HG03025 (cell line): Measurements from ENCODE around the gene ATL1.
A peak's percentile ranks its signal among the peaks of the same experiment; 100 is the strongest.
"Not testable (repeated sequence)": the region's sequence is repeated elsewhere in the genome, so short reads cannot be mapped to it uniquely, and the experiment has no call there.

Source experiments
- ATAC-seq: cut with Tn5 transposase; IDR thresholded peaks from one replicate; pipeline ENCODE4 v1.9.1; 2021; ENCODE audit warnings: mild to moderate bottlenecking, moderate library complexity; ENCODE audit not compliant: unreplicated experiment, low FRiP score

Gene ATL1

DNA sequence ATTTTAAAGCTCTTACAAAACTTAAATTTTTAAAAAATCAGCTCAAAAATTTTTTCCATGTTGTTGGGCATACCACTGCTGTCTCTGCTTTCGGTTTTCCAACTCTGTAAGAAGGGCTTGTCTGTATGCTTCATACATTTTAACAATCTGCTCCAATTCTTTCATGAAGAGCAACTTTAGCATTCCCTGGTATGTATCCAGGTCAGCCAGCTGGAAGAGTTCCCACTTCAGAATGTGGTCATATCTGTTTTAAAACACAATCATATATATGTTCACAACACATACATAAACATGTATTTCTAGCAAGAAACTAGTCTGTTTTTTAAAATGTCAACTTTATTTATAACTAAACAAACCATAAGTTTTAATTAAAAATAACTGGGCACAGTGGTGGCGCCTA, 75.2 kb downstream of the ATL1 start:
- ATAC-seq = no peak

DNA sequence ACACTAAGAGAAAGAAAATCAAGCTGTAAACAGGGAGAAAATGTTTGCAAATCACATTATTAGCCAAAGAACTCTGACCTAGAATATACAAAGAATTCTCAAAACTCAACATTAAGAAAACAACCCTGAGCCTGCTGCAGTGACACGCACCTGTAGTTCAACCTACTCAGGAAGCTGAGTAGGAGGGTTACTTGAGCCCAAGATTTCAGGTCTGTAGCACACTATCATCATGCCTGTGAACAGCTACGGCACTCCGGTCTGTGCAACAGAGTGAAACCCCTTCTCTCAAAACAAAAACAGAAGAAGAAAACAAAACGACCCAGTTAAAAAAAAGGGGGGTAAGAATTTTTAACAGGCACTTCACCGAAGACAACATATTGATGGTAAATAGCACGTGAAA, 87.3 kb downstream of the ATL1 start:
- ATAC-seq = peak; percentile 91

DNA sequence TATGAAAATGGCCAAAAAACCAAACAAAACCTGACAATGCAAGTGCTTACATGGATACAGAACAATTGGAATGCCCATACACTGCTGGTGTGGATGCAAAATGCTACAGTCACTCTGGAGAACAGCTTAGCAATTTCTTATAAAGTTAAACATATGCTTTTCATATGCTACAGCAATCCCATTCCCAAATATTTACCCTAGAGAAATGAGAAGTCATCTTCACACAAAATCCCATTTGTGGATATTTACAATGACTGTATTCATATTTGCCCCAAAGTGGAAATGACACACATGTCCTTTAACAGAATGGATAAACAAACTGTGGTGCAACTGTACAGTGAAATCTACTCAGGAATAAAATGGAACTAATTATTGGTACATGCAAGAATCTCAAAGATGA, 87.8 kb downstream of the ATL1 start:
- ATAC-seq = no peak

GRCh38 chr14:50649691-50650090, 89.7 kb downstream of the ATL1 start:
- ATAC-seq = no peak

DNA sequence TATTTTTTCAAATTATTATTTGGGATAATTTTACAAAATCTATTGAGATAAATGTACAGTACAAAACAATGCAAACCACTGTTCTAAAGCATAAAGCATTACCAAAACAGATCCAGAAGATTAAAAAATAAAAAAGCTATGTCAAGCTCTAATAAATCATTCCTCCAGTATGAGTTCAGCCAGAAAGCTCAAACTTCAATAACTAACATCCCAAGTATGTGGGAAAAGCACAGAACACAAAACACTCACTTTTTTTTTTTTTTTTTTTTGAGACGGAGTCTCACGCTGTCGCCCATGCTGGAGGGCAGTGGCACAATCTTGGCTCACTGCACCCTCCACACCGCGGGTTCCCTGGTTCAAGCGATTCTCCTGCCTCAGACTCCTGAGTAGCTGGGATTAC, 96.8 kb downstream of the ATL1 start:
- ATAC-seq = no peak

DNA sequence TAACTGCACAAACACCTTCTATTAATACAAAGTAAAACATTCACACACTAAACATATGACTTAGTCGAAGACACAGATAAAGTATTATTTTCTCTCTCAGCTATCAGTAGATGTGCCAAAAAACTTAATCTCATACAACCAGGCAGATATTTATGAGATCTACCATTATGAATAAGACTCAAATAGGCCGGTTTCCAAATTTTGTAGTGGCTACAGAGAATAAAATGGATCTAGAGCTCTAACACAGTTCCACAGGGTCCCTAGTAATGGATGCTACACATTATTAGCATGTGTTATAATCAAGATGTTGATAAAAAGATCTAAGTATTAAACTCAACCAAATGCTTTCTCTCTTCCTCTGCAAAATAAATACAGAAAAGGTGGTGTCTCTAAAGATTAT, 97.8 kb downstream of the ATL1 start:
- no peak for ATAC-seq

DNA sequence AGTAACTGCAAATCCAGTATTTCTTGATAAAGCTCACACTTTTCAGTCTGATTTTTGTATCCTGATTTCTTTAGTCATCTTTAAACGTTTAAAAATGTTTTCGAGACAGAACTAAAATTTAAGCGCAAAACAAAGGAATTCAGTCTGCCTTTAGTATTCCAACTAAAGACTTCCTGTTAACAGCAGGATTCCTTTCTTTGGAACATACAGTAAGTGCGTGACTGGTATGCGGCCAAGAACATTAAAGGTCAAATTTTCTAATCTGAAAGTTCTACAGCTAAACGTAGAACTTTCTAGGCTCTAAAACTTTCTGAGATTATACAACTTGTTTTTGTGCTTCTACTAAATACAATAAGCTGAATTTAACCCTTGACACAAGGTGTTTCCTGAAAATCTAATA, 98.3 kb downstream of the ATL1 start:
- ATAC-seq = no peak

DNA sequence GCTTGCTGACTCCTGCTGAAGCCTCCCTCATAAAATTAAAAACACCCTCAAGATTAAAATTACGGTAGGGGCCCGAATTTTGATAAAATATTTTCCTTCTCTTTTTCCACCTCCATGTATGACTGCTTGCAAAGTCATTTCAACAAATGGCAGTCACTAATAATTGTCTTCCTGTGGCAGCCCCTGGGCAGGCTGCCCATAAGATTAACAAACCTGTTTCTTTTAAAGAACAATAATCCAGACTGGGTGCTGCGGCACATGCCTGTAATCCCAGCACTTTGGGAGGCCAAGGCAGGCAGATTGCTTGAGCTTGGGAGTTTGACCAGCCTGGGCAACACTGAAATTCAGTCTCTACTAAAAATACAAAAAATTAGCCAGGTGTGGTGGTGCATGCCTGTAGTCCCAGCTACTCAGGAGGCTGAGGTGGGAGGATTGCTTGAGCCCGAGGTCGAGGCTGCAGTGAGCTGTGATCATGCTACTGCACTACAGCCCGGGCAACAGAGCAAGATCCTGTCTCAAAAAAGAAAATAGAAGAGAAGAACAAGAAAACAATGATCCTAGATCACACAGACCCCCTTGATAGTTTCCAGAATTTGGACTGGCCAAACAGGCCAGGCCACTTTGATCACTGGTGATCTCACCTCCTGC, 99.5 kb downstream of the ATL1 start:
- ATAC-seq = no peak

DNA sequence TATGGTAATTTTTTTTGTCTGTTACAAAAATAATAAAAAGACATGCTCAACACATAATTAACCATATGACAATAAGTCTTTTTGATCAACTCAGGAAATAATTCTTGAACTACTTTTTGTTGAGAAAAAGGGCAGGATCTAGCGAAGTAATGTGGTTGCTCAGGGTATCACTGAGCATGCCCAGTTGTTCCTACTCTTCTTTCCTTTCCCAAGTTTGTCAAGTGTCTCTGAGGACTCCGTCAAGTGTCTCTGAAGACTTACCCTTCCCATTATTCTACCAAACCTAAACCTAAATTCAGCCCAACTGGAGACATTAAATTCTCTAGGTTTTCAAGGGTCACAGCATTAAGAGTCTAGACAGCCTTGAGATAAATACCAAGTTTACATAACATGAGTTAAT, 104.6 kb downstream of the ATL1 start:
- ATAC-seq = not testable (repeated sequence)

- not testable (repeated sequence) for ATAC-seq
Measured at GRCh38 chr14:50665300-50665699, 105.4 kb downstream of the ATL1 start.

DNA sequence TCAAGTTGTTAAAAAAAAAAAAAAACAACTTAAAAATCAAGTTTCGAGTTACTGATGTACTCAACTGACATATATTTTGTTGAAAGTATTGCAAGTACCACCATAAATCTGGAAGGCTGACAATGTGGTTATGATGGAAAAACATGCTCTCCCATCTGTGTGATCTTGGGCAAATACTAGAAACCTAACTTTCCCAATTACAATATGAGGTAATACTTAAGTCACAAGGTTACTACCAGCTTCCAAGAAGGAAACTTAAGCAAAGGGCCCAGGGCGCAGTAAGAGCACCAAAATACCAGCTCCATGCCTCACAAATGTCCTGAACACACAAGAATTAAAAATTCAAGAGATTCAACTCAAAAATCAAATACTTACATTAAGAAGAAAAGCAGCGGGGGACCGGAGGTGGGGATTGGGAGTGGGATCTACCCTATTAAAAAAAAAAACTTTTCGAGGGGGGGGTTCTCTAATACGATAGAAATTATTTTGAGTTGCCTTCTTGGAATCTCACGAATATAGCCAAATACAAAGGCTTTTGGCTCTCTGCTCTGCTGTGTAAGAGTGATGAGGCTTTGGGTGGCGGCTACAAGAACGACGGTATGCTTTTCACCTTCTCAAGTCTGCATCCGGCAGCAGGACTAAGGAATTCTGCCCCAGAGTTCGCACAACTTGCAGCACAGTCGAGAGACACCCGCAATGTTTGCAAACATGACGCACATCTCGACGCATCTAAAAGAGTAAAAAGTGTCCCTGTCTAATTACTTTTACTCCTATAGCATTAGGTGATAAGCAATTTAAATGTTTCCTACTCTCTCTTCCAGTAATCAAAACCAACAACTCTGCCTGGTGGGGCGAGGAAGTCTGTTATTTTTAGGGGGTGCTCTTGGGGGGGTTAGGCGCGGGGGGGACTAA, 107.1 kb downstream of the ATL1 start:
- ATAC-seq = no peak

GRCh38 chr14:50667684-50667995, 107.7 kb downstream of the ATL1 start:
- peak; percentile 42 for ATAC-seq

DNA sequence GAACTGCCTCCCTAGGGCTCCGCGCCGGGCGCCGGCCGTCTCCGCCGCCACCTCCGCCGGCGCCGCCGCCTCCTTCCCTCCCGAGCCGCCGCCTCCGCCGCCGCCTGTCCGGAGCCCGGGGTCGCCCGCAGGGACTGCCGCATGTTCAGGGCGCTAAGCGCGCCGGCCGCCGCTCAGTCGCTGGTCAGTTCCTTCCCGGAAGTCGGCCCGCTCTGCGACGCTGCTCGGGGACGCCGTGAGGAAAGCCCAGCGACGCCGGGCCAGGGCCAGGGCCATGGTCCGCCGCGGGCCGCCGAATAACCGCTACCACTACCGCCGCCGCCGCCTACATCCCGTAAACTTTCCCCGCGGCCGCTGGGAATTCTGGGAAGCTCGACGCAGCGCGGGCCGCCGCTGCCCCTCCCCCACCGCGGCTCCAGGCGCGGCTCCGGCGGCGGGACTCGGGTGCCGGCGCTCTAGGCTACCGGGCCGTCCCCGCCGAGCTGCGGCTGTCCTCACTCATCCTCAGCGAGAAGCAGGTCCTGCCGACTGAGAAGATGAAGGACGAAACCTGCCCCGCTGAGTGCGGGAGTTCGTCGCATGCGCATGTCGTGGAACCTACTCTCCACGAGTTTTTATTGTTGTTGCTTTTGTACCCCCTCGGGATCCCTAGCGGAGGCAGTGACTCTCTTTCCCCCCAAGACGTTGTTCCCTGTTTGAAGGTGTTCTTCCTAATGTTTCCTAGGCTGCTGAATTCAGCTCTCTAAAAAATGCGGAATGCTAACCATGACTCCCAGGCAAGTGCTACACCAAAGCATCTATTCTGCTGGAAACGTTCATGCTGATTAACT, 108.3 kb downstream of the ATL1 start, which contains the start of gene SAV1:
Gene SAV1 (minus strand): TSS at position 311 of the 830 bp plus-strand sequence. CDS start 339 bp downstream, outside the sequence.
- ATAC-seq = peak; percentile 57

DNA sequence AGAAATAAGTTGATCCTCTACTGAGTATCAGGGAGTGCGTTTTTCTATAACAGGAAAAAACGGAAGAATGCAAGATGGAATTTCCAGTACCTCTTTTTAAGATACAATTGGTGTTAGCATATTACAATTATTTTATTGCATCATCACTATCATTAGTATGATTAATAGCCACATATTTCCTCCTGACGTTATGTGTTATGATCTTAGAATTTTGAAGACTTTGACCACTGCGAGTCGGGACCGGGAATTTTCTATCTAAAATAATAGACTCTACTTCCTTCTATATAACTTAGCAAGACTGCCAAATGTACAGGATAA, 108.8 kb downstream of the ATL1 start:
- no peak for ATAC-seq

DNA sequence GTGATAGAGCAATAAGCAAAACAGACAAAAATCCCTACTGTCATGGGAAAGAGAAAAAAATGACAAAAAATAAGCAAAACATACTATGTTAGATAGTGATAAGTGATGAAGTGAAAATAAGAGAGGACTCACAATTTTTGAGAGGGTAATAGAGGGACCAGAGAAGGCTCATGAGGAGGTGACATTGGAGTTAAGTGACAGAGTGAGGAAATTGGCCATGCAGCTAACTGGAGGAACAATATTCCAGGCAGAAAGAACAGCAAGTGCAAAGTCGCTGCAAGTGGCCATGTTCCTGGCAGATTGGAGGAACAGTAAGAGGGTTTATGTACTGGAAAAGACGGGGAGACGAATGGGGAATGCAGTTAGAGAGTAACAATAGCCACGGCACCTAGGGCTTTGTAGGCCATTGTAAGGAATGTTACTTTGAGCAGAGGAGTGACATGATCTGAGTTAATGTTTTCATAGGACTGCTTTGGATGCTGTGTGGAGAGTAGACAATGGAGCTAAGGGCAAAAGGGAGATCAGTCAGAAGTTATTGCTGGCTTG, 109.6 kb downstream of the ATL1 start:
- no peak for ATAC-seq

GRCh38 chr14:50670196-50670865, 110.4 kb downstream of the ATL1 start:
- no peak for ATAC-seq

DNA sequence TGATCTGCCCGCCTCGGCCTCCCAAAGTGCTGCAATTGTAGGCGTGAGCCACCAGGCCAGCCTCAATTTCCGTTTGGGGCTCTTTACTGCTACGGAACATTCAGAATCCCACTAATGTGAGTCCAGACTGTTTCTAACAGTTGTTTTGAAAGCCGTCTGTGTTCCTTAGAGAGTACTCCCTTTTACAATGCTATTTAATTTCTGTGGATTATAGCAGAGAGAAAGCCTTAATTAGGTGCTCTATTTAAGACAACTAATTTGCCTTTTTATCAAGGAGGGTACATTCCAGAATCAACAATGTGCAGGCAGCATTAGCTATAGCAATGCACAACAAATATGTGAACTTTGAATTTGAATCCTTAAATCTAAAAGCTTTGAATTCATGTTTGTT, 110.9 kb downstream of the ATL1 start:
- no peak for ATAC-seq

DNA sequence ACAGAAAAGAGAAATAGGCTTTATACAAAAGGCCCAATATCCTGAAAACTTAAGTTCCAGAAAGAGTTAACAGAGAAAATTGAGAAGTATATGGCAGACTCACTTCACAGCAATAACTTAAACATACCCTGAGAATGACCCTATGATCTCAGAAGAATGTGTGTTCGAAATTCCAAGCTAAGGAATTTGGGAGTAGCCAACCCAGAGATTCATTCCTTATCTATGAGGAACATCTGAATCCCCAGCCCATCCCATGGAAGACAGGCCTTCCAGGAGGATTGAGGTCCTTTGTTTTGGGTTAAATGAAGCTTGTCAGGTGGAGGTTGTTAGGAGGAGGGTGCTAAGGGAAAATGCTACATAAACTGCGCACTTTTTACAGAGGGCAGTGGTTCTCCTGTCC, 115.7 kb downstream of the ATL1 start:
- no peak for ATAC-seq

DNA sequence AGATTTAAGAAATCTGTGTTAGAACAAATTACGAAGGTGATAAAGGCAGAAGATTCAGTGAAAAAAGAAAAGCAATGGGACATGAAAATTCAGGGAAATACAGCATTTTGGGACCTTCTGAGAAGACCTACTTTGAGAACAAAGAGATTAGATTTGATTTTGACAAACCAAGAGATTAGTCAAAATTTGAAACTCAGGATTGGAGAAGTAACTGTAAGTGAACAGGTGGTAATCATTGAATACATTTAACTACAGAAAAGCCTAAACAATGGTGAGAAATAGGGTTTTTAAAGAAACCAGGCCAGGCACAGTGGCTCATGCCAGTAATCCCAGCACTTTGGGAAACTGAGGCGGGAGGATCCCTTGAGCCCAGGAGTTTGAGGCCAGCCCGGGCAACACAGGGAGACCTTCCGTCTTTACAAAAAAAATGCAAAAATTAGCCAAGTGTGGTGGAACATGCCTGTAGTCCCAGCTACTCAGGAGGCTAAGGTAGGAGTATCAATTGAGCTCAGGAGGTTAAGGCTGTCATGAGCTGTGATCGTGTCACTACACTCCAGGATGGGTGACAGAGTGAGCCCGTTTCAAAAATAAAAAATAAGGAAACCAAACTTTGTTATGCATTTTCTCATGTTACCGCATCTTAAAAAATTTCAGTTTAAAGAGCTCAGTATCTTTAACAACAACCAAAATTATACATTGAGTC, 117.0 kb downstream of the ATL1 start:
- ATAC-seq = no peak

- no peak for ATAC-seq
Measured at GRCh38 chr14:50677527-50678063, 117.7 kb downstream of the ATL1 start.
